GM12878 (cell line): ENCODE measurements around the gene CPSF3.

Source experiments
- ATF7 ChIP-seq: fragments of 450-650 bp; IDR thresholded peaks from 2 replicates; pipeline ENCODE4 v1.6.1; 2016; ENCODE audit warnings: low read depth, mild to moderate bottlenecking
- EGR1 ChIP-seq, 2 experiments: IDR thresholded peaks; 1 replicate in 1 of 2; 2 replicates in 1 of 2; pipeline ENCODE4 v1.6.1; 2011 to 2012; ENCODE audit warnings: low read depth in 2 of 2, low read length in 2 of 2, borderline replicate concordance in 1 of 2, mild to moderate bottlenecking in 1 of 2, moderate library complexity in 1 of 2
- EP300 ChIP-seq, 2 experiments: fragments of 150-350 bp in 1 of 2; IDR thresholded peaks; 2 replicates each; pipeline ENCODE4 v1.6.1; 2011 to 2012; ENCODE audit warnings: low read depth in 2 of 2, low read length in 2 of 2, borderline replicate concordance in 1 of 2, improper control_type of control experiment in 1 of 2, inconsistent platforms in 1 of 2; ENCODE audit not compliant: control insufficient read depth in 1 of 2
- EZH2 ChIP-seq: IDR thresholded peaks from 2 replicates; pipeline ENCODE4 v1.6.1; 2012; ENCODE audit warnings: low read depth, mild to moderate bottlenecking, control low read depth, inconsistent platforms, low read length, borderline replicate concordance; ENCODE audit not compliant: control insufficient read depth
- MYC ChIP-seq: IDR thresholded peaks from 2 replicates; pipeline ENCODE4 v1.6.1; 2011; ENCODE audit warnings: mild to moderate bottlenecking, low read length, moderate library complexity, inconsistent platforms; ENCODE audit not compliant: insufficient read depth, insufficient replicate concordance, insufficient read length, severe bottlenecking
- POLR2AphosphoS5 ChIP-seq: IDR thresholded peaks from 2 replicates; pipeline ENCODE4 v1.6.1; 2011; ENCODE audit warnings: mild to moderate bottlenecking, low read length, inconsistent platforms
- SREBF2 ChIP-seq: IDR thresholded peaks from 2 replicates; pipeline ENCODE4 v1.6.1; 2012; ENCODE audit warnings: mild to moderate bottlenecking, low read length
- SUPT20H ChIP-seq: IDR thresholded peaks from 2 replicates; pipeline ENCODE4 v1.6.1; 2011; ENCODE audit warnings: low read depth, mild to moderate bottlenecking, low read length, moderate library complexity, borderline replicate concordance; ENCODE audit not compliant: control insufficient read depth
- TAF1 ChIP-seq: IDR thresholded peaks from 2 replicates; pipeline ENCODE4 v1.6.1; 2011; ENCODE audit warnings: mild to moderate bottlenecking, low read depth, low read length, borderline replicate concordance
- TARDBP ChIP-seq: IDR thresholded peaks from 2 replicates; pipeline ENCODE4 v1.6.1; 2016; ENCODE audit warnings: borderline replicate concordance
- ZZZ3 ChIP-seq: IDR thresholded peaks from 2 replicates; pipeline ENCODE4 v1.6.1; 2011; ENCODE audit warnings: low read depth; ENCODE audit not compliant: control insufficient read depth, insufficient read length
- TF ChIP-seq, protein P1 (sequence below): fragments of 450-650 bp; IDR thresholded peaks from 2 replicates; pipeline ENCODE4 v1.6.1; 2017; ENCODE audit warnings: antibody characterized with exemption, mild to moderate bottlenecking, moderate library complexity
- TF ChIP-seq, protein P2 (sequence below), 3 experiments: IDR thresholded peaks in 2 of 3; conservative IDR thresholded peaks in 1 of 3; 2 replicates each; pipeline ENCODE4 v1.5.1; 2011; ENCODE audit warnings: low read depth in 3 of 3, low read length in 3 of 3, mild to moderate bottlenecking in 3 of 3, control low read depth in 2 of 3, moderate library complexity in 2 of 3, inconsistent platforms in 1 of 3, mixed read lengths in 1 of 3; ENCODE audit not compliant: control insufficient read depth in 2 of 3, insufficient read depth in 1 of 3; ENCODE audit errors: extremely low read depth in 1 of 3

GRCh38 chr2:9518163-9518562, 94.7 kb downstream of the CPSF3 start:
- TF ChIP-seq, protein P1, sequence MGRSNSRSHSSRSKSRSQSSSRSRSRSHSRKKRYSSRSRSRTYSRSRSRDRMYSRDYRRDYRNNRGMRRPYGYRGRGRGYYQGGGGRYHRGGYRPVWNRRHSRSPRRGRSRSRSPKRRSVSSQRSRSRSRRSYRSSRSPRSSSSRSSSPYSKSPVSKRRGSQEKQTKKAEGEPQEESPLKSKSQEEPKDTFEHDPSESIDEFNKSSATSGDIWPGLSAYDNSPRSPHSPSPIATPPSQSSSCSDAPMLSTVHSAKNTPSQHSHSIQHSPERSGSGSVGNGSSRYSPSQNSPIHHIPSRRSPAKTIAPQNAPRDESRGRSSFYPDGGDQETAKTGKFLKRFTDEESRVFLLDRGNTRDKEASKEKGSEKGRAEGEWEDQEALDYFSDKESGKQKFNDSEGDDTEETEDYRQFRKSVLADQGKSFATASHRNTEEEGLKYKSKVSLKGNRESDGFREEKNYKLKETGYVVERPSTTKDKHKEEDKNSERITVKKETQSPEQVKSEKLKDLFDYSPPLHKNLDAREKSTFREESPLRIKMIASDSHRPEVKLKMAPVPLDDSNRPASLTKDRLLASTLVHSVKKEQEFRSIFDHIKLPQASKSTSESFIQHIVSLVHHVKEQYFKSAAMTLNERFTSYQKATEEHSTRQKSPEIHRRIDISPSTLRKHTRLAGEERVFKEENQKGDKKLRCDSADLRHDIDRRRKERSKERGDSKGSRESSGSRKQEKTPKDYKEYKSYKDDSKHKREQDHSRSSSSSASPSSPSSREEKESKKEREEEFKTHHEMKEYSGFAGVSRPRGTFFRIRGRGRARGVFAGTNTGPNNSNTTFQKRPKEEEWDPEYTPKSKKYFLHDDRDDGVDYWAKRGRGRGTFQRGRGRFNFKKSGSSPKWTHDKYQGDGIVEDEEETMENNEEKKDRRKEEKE = no peak
- TF ChIP-seq, protein P2, sequence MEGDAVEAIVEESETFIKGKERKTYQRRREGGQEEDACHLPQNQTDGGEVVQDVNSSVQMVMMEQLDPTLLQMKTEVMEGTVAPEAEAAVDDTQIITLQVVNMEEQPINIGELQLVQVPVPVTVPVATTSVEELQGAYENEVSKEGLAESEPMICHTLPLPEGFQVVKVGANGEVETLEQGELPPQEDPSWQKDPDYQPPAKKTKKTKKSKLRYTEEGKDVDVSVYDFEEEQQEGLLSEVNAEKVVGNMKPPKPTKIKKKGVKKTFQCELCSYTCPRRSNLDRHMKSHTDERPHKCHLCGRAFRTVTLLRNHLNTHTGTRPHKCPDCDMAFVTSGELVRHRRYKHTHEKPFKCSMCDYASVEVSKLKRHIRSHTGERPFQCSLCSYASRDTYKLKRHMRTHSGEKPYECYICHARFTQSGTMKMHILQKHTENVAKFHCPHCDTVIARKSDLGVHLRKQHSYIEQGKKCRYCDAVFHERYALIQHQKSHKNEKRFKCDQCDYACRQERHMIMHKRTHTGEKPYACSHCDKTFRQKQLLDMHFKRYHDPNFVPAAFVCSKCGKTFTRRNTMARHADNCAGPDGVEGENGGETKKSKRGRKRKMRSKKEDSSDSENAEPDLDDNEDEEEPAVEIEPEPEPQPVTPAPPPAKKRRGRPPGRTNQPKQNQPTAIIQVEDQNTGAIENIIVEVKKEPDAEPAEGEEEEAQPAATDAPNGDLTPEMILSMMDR (IDR thresholded peaks at IDR 0.05 in 2 of 3, conservative IDR thresholded peaks at IDR 0.05 in 1 of 3; ENCODE audit: control insufficient read depth in 2 of 3, extremely low read depth in 1 of 3, insufficient read depth in 1 of 3, low read depth in 3 of 3, low read length in 3 of 3) = no peak
- TF ChIP-seq SREBF2 (no peak), TARDBP (no peak), EZH2 (no peak), EP300 (IDR thresholded peaks at IDR 0.05; ENCODE audit: borderline replicate concordance in 1 of 2, control insufficient read depth in 1 of 2, low read depth in 2 of 2, low read length in 2 of 2) (no peak), EGR1 (IDR thresholded peaks at IDR 0.05; ENCODE audit: borderline replicate concordance in 1 of 2, low read depth in 2 of 2, low read length in 2 of 2) (no peak), POLR2AphosphoS5 (no peak), MYC (no peak), ATF7 (no peak), SUPT20H (no peak), TAF1 (no peak), ZZZ3 (no peak)
